HepG2 (cell line): Measurements from ENCODE around the gene HSPA1A. TPM values are rescaled to one million over a fixed set of nuclear protein-coding genes. Genes with fewer than 3 reads are reported as not detected.

Source experiments
- AFF4 ChIP-seq: sonication (generic); formaldehyde crosslinking; IDR thresholded peaks from 2 replicates; pipeline ENCODE4 v1.4.0; 2020; ENCODE audit warnings: missing genetic modification reagents
- ARNT ChIP-seq: fragments of 450-650 bp; IDR thresholded peaks from 2 replicates; pipeline ENCODE4 v1.6.1; 2017
- ATRX ChIP-seq: sonication (generic); formaldehyde crosslinking; IDR thresholded peaks from 2 replicates; pipeline ENCODE4 v1.4.0; 2020; ENCODE audit warnings: missing genetic modification reagents, borderline replicate concordance
- EHMT2 ChIP-seq: fragments of 200-600 bp; sonication (generic); IDR thresholded peaks from 2 replicates; pipeline ENCODE4 v1.7.0; 2017; ENCODE audit warnings: antibody characterized with exemption, low read depth, low read length, borderline replicate concordance
- FOXC1 ChIP-seq: sonication (generic); formaldehyde crosslinking; IDR thresholded peaks from 2 replicates; pipeline ENCODE4 v1.8.0; 2022; ENCODE audit warnings: mild to moderate bottlenecking, missing genetic modification reagents, borderline replicate concordance
- HES4 ChIP-seq: sonication (generic); formaldehyde crosslinking; IDR thresholded peaks from 2 replicates; pipeline ENCODE4 v1.9.0; 2021; ENCODE audit warnings: mild to moderate bottlenecking, missing genetic modification reagents, borderline replicate concordance
- MTF1 ChIP-seq: sonication (generic); formaldehyde crosslinking; IDR thresholded peaks from 2 replicates; pipeline ENCODE4 v1.5.0; 2020; ENCODE audit warnings: missing genetic modification reagents
- MYC ChIP-seq: sonication (generic); formaldehyde crosslinking; IDR thresholded peaks from 2 replicates; pipeline ENCODE4 v1.9.0; 2021; ENCODE audit warnings: missing genetic modification reagents, borderline replicate concordance
- NFAT5 ChIP-seq: sonication (generic); formaldehyde crosslinking; IDR thresholded peaks from 2 replicates; pipeline ENCODE4 v1.4.0; 2020; ENCODE audit warnings: missing genetic modification reagents
- RORA ChIP-seq: sonication (generic); formaldehyde crosslinking; IDR thresholded peaks from 2 replicates; pipeline ENCODE4 v1.5.0; 2020; ENCODE audit warnings: mild to moderate bottlenecking, missing genetic modification reagents, moderate library complexity
- TBL1XR1 ChIP-seq: fragments of 150-350 bp; IDR thresholded peaks from 2 replicates; pipeline ENCODE4 v1.6.1; 2014; ENCODE audit warnings: borderline replicate concordance, low read length; ENCODE audit not compliant: partially characterized antibody
- YEATS4 ChIP-seq: sonication (generic); formaldehyde crosslinking; IDR thresholded peaks from 2 replicates; pipeline ENCODE4 v1.4.0; 2020; ENCODE audit warnings: missing genetic modification reagents, borderline replicate concordance
- ZBTB20 ChIP-seq: sonication (generic); formaldehyde crosslinking; IDR thresholded peaks from 2 replicates; pipeline ENCODE4 v1.8.1; 2023; ENCODE audit warnings: missing genetic modification reagents, low read depth, mild to moderate bottlenecking, borderline replicate concordance
- ZNF652 ChIP-seq: IDR thresholded peaks from 2 replicates; pipeline ENCODE4 v1.6.1; 2016; ENCODE audit warnings: low read depth, borderline replicate concordance
- ZNF709 ChIP-seq: sonication (generic); formaldehyde crosslinking; IDR thresholded peaks from 2 replicates; pipeline ENCODE4 v1.5.0; 2020; ENCODE audit warnings: mild to moderate bottlenecking, missing genetic modification reagents
- ZNF850 ChIP-seq: sonication (generic); formaldehyde crosslinking; conservative IDR thresholded peaks from 2 replicates; pipeline ENCODE4 v1.9.0; 2021; ENCODE audit warnings: mild to moderate bottlenecking, missing genetic modification reagents
- polyA plus RNA-seq, 8 experiments: library from polyadenylated mRNA; depleted of rRNA in 3 of 8; stranded (reverse) in 7 of 8; unstranded in 1 of 8; fragments of >200 nt; fragmentation: Illumina TruSeq in 4 of 8; extraction: Trizol in 4 of 8; gene quantifications; 2 replicates each; pipeline versions ENCODE4 v1.2.1 to v1.2.3, GENCODE V29; 2011 to 2016; ENCODE audit warnings: low read depth in 4 of 8, missing spikeins in 1 of 8, mixed read lengths in 1 of 8; ENCODE audit not compliant: insufficient read depth in 1 of 8
- total RNA-seq, 5 experiments: library from RNA; depleted of rRNA; stranded (reverse); fragments of >200 nt; fragmentation: Illumina TruSeq; extraction: Trizol; gene quantifications; 2 replicates each; pipeline ENCODE4 v1.2.3, GENCODE V29; 2016; ENCODE audit warnings: low read depth in 1 of 5
- TF ChIP-seq, protein P1 (sequence below): sonication (generic); formaldehyde crosslinking; IDR thresholded peaks from 2 replicates; pipeline ENCODE4 v1.4.0; 2020; ENCODE audit warnings: missing genetic modification reagents, borderline replicate concordance

HSPA1A gene
- total and polyA plus RNA-seq, 2 of the 13 experiments (the other 11 are each of a cell fraction or from before 2014, with no cell fraction given) = 44.5 to 85.0 TPM

GRCh38 chr6:31794866-31795615, 20.3 kb upstream of the HSPA1A start (continued):
- no peak for TF ChIP-seq TBL1XR1
- TF ChIP-seq RORA (CRISPR knock-in tag) = no peak
- peak; percentile 30; the same call in 1 of the 2 replicates for TF ChIP-seq ZNF709 (CRISPR knock-in tag)
- TF ChIP-seq FOXC1 (CRISPR knock-in tag) = no peak
- TF ChIP-seq ZNF652 = no peak
- TF ChIP-seq AFF4 = peak; percentile 66; the same call in 1 of the 2 replicates
- TF ChIP-seq NFAT5 (CRISPR knock-in tag) = no peak
- TF ChIP-seq HES4 = no peak
- TF ChIP-seq MTF1 = no peak
- TF ChIP-seq ZNF850 (CRISPR knock-in tag) = no peak
- no peak for TF ChIP-seq EHMT2
- no peak for TF ChIP-seq YEATS4
- no peak for TF ChIP-seq ATRX
- TF ChIP-seq, protein P1, sequence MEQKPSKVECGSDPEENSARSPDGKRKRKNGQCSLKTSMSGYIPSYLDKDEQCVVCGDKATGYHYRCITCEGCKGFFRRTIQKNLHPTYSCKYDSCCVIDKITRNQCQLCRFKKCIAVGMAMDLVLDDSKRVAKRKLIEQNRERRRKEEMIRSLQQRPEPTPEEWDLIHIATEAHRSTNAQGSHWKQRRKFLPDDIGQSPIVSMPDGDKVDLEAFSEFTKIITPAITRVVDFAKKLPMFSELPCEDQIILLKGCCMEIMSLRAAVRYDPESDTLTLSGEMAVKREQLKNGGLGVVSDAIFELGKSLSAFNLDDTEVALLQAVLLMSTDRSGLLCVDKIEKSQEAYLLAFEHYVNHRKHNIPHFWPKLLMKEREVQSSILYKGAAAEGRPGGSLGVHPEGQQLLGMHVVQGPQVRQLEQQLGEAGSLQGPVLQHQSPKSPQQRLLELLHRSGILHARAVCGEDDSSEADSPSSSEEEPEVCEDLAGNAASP (CRISPR knock-in tag) = no peak
- TF ChIP-seq MYC = no peak
- no peak for TF ChIP-seq ARNT
- no peak for TF ChIP-seq ZBTB20
